Measurements from ENCODE around the gene SMS. TPM values are rescaled to one million over a fixed set of nuclear protein-coding genes. Genes with fewer than 3 reads are reported as not detected.

SMS gene
- total and polyA plus RNA-seq, 2 of the 4 experiments (the other 2 are of a cell fraction) = 176 to 230 TPM

DNA sequence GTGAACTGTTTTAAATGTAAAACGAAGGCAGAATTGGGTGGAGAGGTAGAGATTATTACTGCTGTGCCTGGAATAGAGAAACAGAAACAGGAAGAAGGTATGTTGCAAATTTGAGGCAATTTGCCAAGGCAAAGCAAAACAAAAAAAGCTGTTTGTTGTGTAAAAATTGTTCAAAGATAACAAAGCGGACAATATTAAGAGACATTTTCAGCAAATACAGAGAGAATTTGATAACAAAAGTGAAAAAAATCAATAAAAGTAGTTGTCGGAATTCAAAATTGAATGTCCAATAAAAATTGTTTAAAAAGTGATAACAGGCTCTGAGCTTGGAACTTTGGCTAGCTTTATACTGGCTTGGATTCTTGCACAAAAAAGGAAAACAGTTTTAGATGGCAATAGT, 14.4 kb upstream of the SMS start:
- no peaks in the 10 kb centered on the region; the same call in 1 of the 2 replicates for H3K9me3 ChIP-seq (ENCODE audit: control insufficient read depth, insufficient read depth, low read length)

More for the DNA sequence above, 14.4 kb upstream of the SMS start:
- POLR2A ChIA-PET (ENCODE audit: unreplicated experiment) = no interaction called here
- Histone ChIP-seq H3K56ac (ENCODE audit: extremely low read depth, insufficient read depth, low read length) (peak overlapping the region; percentile 69; the same call in 1 of the 2 replicates), H3K18ac (ENCODE audit: low read depth, low read length) (peak overlapping the region; percentile 1), H4K20me1 (ENCODE audit: insufficient read depth, low read length) (no peaks in the 10 kb centered on the region), H3K36me3 (ENCODE audit: control insufficient read depth, insufficient read depth, low read length) (no peaks in the 10 kb centered on the region), H4K8ac (ENCODE audit: low read depth in 2 of 2, low read length in 2 of 2) (peak overlapping the region; percentile 68 to 72; a peak in 2 of 4 replicates), H3K9ac (ENCODE audit: low read depth, low read length) (no peak overlapping the region), H2AK9ac (replicated peaks; ENCODE audit: low read depth, low read length, poor library complexity) (no peak overlapping the region), H3K4me3 (ENCODE audit: insufficient read depth, low read depth, low read length) (no peak overlapping the region), H4K5ac (ENCODE audit: low read depth, low read length) (no peak overlapping the region), H3K23ac (ENCODE audit: low read depth, low read length) (no peak overlapping the region; the same call in 1 of the 2 replicates), H3K4me1 (ENCODE audit: control insufficient read depth, insufficient read depth, low read length) (peaks cover 6% of the 10 kb centered on the region), H2AFZ (replicated peaks; ENCODE audit: low read length, poor library complexity) (no peak overlapping the region), H3K9me1 (ENCODE audit: insufficient read depth, low read length) (peaks cover 6% of the 10 kb centered on the region), H2BK120ac (ENCODE audit: low read depth, low read length) (peak overlapping the region; percentile 88), H3K4me2 (ENCODE audit: low read depth, low read length) (peak overlapping the region; percentile 2; the same call in 1 of the 2 replicates), H3K4ac (ENCODE audit: low read depth, low read length) (no peak overlapping the region), H2BK20ac (ENCODE audit: low read depth, low read length) (peak overlapping the region; percentile 84; the same call in 1 of the 2 replicates), H3K79me1 (ENCODE audit: low read depth in 1 of 2, low read length in 2 of 2) (peaks cover 0 to 10% of the 10 kb centered on the region in 2 experiments; a peak in 1 of 4 replicates), H3K14ac (replicated peaks; ENCODE audit: low read depth, low read length) (no peak overlapping the region), H2BK5ac (ENCODE audit: low read depth, low read length, poor library complexity, severe bottlenecking) (peak overlapping the region; percentile 96), H3K27ac (ENCODE audit: insufficient read depth, low read length) (peak overlapping the region; percentile 83; the same call in 1 of the 2 replicates), H2AK5ac (ENCODE audit: low read depth, low read length) (no peak overlapping the region), H4K91ac (ENCODE audit: insufficient read depth, low read depth, low read length) (peak overlapping the region; percentile 52), H2BK15ac (ENCODE audit: low read depth, low read length) (peak overlapping the region; percentile 26; the same call in 1 of the 3 replicates), H3K27me3 (ENCODE audit: control insufficient read depth, insufficient read depth, low read length) (no peaks in the 10 kb centered on the region)
- ATAC-seq (ENCODE audit: low read depth) = no peak
- CTCF ChIA-PET = no interaction called here
- TF ChIP-seq POLR2A (IDR thresholded peaks at IDR 0.05; ENCODE audit: low read depth, low read length) (no peak), FOS (IDR thresholded peaks at IDR 0.05; ENCODE audit: low read depth, low read length) (no peak), SMC3 (IDR thresholded peaks at IDR 0.05; ENCODE audit: low read depth, low read length) (no peak), MAFK (IDR thresholded peaks at IDR 0.05; ENCODE audit: low read depth, low read length) (no peak), CHD1 (IDR thresholded peaks at IDR 0.05; ENCODE audit: low read depth, low read length) (no peak), NFE2L2 (IDR thresholded peaks at IDR 0.05; ENCODE audit: low read depth, low read length) (no peak), MAZ (IDR thresholded peaks at IDR 0.05; ENCODE audit: borderline replicate concordance, low read depth, low read length) (no peak), BHLHE40 (IDR thresholded peaks at IDR 0.05; ENCODE audit: low read depth, low read length) (no peak), RAD21 (IDR thresholded peaks at IDR 0.05; ENCODE audit: low read length) (no peak), RCOR1 (IDR thresholded peaks at IDR 0.05; ENCODE audit: insufficient replicate concordance, low read length) (no peak), RFX5 (IDR thresholded peaks at IDR 0.05; ENCODE audit: low read depth, low read length) (no peak), MXI1 (IDR thresholded peaks at IDR 0.05; ENCODE audit: borderline replicate concordance, low read depth, low read length) (no peak)
- TF ChIP-seq, protein P1, sequence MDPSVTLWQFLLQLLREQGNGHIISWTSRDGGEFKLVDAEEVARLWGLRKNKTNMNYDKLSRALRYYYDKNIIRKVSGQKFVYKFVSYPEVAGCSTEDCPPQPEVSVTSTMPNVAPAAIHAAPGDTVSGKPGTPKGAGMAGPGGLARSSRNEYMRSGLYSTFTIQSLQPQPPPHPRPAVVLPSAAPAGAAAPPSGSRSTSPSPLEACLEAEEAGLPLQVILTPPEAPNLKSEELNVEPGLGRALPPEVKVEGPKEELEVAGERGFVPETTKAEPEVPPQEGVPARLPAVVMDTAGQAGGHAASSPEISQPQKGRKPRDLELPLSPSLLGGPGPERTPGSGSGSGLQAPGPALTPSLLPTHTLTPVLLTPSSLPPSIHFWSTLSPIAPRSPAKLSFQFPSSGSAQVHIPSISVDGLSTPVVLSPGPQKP (IDR thresholded peaks at IDR 0.05; ENCODE audit: borderline replicate concordance, low read depth, low read length) = no peak
- TF ChIP-seq, protein P2, sequence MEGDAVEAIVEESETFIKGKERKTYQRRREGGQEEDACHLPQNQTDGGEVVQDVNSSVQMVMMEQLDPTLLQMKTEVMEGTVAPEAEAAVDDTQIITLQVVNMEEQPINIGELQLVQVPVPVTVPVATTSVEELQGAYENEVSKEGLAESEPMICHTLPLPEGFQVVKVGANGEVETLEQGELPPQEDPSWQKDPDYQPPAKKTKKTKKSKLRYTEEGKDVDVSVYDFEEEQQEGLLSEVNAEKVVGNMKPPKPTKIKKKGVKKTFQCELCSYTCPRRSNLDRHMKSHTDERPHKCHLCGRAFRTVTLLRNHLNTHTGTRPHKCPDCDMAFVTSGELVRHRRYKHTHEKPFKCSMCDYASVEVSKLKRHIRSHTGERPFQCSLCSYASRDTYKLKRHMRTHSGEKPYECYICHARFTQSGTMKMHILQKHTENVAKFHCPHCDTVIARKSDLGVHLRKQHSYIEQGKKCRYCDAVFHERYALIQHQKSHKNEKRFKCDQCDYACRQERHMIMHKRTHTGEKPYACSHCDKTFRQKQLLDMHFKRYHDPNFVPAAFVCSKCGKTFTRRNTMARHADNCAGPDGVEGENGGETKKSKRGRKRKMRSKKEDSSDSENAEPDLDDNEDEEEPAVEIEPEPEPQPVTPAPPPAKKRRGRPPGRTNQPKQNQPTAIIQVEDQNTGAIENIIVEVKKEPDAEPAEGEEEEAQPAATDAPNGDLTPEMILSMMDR (conservative IDR thresholded peaks at IDR 0.05; ENCODE audit: low read depth, low read length) = no peak
- TF ChIP-seq, protein P3, sequence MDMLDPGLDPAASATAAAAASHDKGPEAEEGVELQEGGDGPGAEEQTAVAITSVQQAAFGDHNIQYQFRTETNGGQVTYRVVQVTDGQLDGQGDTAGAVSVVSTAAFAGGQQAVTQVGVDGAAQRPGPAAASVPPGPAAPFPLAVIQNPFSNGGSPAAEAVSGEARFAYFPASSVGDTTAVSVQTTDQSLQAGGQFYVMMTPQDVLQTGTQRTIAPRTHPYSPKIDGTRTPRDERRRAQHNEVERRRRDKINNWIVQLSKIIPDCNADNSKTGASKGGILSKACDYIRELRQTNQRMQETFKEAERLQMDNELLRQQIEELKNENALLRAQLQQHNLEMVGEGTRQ (IDR thresholded peaks at IDR 0.05; ENCODE audit: low read depth, low read length) = no peak
- peak; percentile 24 for DNase-seq
- in situ Hi-C loops (cut with MboI; ENCODE audit: low sequenced_read_pairs) (no loop called here), dilution Hi-C loops (cut with HindIII; ENCODE audit: low sequenced_read_pairs, unreplicated experiment) (no loop called here), intact Hi-C loops (cut with micrococcal nuclease) (no loop called here)
- 33% methylated on average over 2 of the region's 3 CpGs; no CpG with 5 or more reads in 1 of the 2 experiments for WGBS, 2 experiments (ENCODE audit: extremely low coverage in 2 of 2, insufficient read length in 1 of 2)
- no TSS peak for BruUV-seq (replicated peaks)
